Measurements from ENCODE around the gene SYTL1. TPM values are rescaled to one million over a fixed set of nuclear protein-coding genes. Genes with fewer than 3 reads are reported as not detected.

Gene SYTL1
- polyA plus RNA-seq, 1 donor from 2014 or later = not detected

DNA sequence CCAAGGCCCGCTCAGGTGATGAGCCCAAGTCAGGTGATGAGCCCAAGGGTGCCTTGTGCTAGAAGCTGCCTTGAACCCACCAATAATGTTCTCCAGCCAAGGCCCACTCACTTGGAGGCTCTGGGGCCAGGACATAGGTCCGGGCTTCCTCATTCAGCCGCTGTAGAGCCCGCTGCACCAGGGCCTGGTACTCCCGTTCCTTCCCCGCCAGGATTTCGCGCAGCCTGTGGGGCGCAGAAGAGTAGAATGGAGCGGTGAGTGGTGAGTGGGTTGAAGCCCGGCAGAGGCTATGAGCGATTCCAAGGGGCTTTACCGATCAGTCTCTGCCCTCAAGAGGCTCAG is 14.4 kb downstream of the SYTL1 start:
- Histone ChIP-seq H3F3A (ENCODE audit: insufficient read depth, low read length, poor library complexity, severe bottlenecking) (no peaks in the 10 kb centered on the region), H3K4me2 (ENCODE audit: low read length) (no peak overlapping the region), H4K20me1 (ENCODE audit: insufficient read depth) (no peaks in the 10 kb centered on the region), H3K9ac (ENCODE audit: low read length) (no peak overlapping the region), H3K9me3 (ENCODE audit: low read length) (no peaks in the 10 kb centered on the region), H3K36me3 (ENCODE audit: insufficient read depth, low read length) (no peaks in the 10 kb centered on the region), H3K9me2 (ENCODE audit: insufficient read depth, low read length) (no peaks in the 10 kb centered on the region), H3K27ac (ENCODE audit: low read length) (no peak overlapping the region), H3K4me3 (ENCODE audit: low read length) (no peak overlapping the region), H3K27me3 (ENCODE audit: insufficient read depth, low read depth, low read length) (peaks cover 29% of the 10 kb centered on the region), H2AFZ (ENCODE audit: low read depth, low read length) (no peak overlapping the region), H3K79me2 (replicated peaks; ENCODE audit: insufficient read depth, low read length) (no peaks in the 10 kb centered on the region)
- TF ChIP-seq SMC3 (conservative IDR thresholded peaks at IDR 0.05; ENCODE audit: poor library complexity) = no peak
- no peak for TF ChIP-seq POLR2AphosphoS5 (IDR thresholded peaks at IDR 0.05)
- TF ChIP-seq CTCF (IDR thresholded peaks at IDR 0.05; ENCODE audit: poor library complexity, severe bottlenecking) = no peak
- TF ChIP-seq REST (IDR thresholded peaks at IDR 0.05; ENCODE audit: borderline replicate concordance) = no peak
- TF ChIP-seq TAF1 (IDR thresholded peaks at IDR 0.05; ENCODE audit: low read depth) = no peak
- TF ChIP-seq EP300 (conservative IDR thresholded peaks at IDR 0.05; ENCODE audit: poor library complexity, severe bottlenecking) = no peak
- TF ChIP-seq EZH2 (IDR thresholded peaks at IDR 0.05; ENCODE audit: borderline replicate concordance, insufficient read depth, low read length, poor library complexity, severe bottlenecking) = no peak
- TF ChIP-seq RAD21 (conservative IDR thresholded peaks at IDR 0.05) = no peak
- no peak for TF ChIP-seq MXI1 (conservative IDR thresholded peaks at IDR 0.05; ENCODE audit: poor library complexity, severe bottlenecking)

DNA sequence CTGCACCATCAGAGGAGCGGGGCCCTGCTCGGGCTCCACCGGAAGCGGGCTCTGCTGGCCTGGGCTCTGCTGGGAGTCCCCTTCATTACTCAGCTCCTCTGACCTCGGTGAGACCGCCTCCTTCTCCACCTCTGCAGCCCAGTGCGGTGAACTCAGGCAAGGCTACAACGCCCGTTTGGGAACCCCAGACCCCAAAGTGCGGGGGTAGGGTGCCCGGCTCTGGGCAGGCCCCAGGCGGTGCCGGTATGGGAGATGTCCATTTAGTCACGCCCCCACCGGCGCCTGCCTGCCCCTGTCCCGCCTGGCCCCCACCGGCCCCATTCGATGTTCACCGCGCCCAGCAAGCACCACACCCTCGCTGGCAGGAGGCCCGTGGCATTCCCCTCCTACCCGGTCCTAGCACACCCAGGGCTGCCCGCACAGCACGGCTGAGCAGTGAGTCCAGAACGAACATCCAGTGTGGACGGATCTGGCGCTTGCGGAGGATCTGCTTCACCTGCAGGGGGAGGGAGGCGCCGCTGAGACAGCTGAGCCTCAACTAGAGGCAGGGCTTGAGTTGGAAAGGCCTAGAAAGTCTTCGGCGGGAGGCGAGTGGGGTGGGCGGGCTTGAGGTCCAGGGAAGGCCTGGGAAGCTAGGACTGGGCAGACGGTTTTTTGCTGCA is 14.9 kb downstream of the SYTL1 start:
- Histone ChIP-seq H3K36me3 (ENCODE audit: insufficient read depth, low read length) (no peaks in the 10 kb centered on the region), H3K4me3 (ENCODE audit: low read length) (no peak overlapping the region), H3K4me2 (ENCODE audit: low read length) (no peak overlapping the region), H3F3A (ENCODE audit: insufficient read depth, low read length, poor library complexity, severe bottlenecking) (no peaks in the 10 kb centered on the region), H3K27me3 (ENCODE audit: insufficient read depth, low read depth, low read length) (peaks cover 24% of the 10 kb centered on the region), H3K9me2 (ENCODE audit: insufficient read depth, low read length) (no peaks in the 10 kb centered on the region), H3K9ac (ENCODE audit: low read length) (no peak overlapping the region), H2AFZ (ENCODE audit: low read depth, low read length) (no peak overlapping the region), H3K79me2 (replicated peaks; ENCODE audit: insufficient read depth, low read length) (no peaks in the 10 kb centered on the region), H4K20me1 (ENCODE audit: insufficient read depth) (no peaks in the 10 kb centered on the region), H3K9me3 (ENCODE audit: low read length) (no peaks in the 10 kb centered on the region), H3K27ac (ENCODE audit: low read length) (no peak overlapping the region)
- TF ChIP-seq EP300 (conservative IDR thresholded peaks at IDR 0.05; ENCODE audit: poor library complexity, severe bottlenecking) (no peak), RAD21 (conservative IDR thresholded peaks at IDR 0.05) (no peak), EZH2 (IDR thresholded peaks at IDR 0.05; ENCODE audit: borderline replicate concordance, insufficient read depth, low read length, poor library complexity, severe bottlenecking) (no peak), POLR2AphosphoS5 (IDR thresholded peaks at IDR 0.05) (no peak), CTCF (IDR thresholded peaks at IDR 0.05; ENCODE audit: poor library complexity, severe bottlenecking) (no peak), MXI1 (conservative IDR thresholded peaks at IDR 0.05; ENCODE audit: poor library complexity, severe bottlenecking) (no peak)

Data from neural cell (in vitro differentiated cells).